ENCODE data around the gene KCNA5.

The KCNA5 gene

GRCh38 chr12:5071496-5071895 is 27.8 kb downstream of the KCNA5 start:
- 36% methylated on average over 4 of the region's 4 CpGs for WGBS
- Histone ChIP-seq H2AFZ (ENCODE audit: low read depth, low read length) (no peak overlapping the region), H3K4me3 (ENCODE audit: insufficient read depth in 1 of 2, low read depth in 1 of 2, low read length in 2 of 2) (no peak overlapping the region), H2BK12ac (ENCODE audit: low read length in 2 of 2) (no peak overlapping the region), H4K91ac (ENCODE audit: low read length) (no peak overlapping the region), H3K23ac (ENCODE audit: low read length in 2 of 2) (no peak overlapping the region), H2AK5ac (ENCODE audit: low read length, severe bottlenecking) (no peak overlapping the region), H2BK120ac (ENCODE audit: low read depth, low read length) (no peak overlapping the region), H3K27me3 (ENCODE audit: control insufficient read depth in 1 of 2, insufficient read depth in 1 of 2, low read length in 2 of 2) (peaks cover 19 to 56% of the 10 kb centered on the region in 2 experiments), H3K4me1 (ENCODE audit: control insufficient read depth, insufficient read depth, low read depth, low read length) (no peaks in the 10 kb centered on the region), H2BK15ac (ENCODE audit: low read depth, poor library complexity, severe bottlenecking) (no peak overlapping the region), H3K14ac (ENCODE audit: low read length in 2 of 2) (no peak overlapping the region), H3K9ac (ENCODE audit: low read length) (no peak overlapping the region), H4K8ac (ENCODE audit: low read length) (no peak overlapping the region), H3K4me2 (ENCODE audit: low read length, poor library complexity, severe bottlenecking) (no peak overlapping the region), H2BK5ac (ENCODE audit: low read depth, low read length, poor library complexity, severe bottlenecking) (no peak overlapping the region), H3K27ac (ENCODE audit: low read length, poor library complexity, severe bottlenecking) (no peak overlapping the region), H3K18ac (ENCODE audit: low read depth in 1 of 2, low read length in 2 of 2) (no peak overlapping the region), H3K79me1 (replicated peaks; ENCODE audit: low read length, poor library complexity, severe bottlenecking) (no peaks in the 10 kb centered on the region), H3K4ac (ENCODE audit: low read depth in 1 of 2, low read length in 2 of 2) (no peak overlapping the region), H3K36me3 (ENCODE audit: control insufficient read depth in 1 of 2, insufficient read depth in 2 of 2, low read depth in 1 of 2, low read length in 2 of 2) (no peaks in the 10 kb centered on the region), H3K9me3 (ENCODE audit: control insufficient read depth, low read length) (no peaks in the 10 kb centered on the region)
- no peak for DNase-seq

- Histone ChIP-seq H3K9ac (ENCODE audit: low read length) (no peak overlapping the region), H4K91ac (ENCODE audit: low read length) (no peak overlapping the region), H3K4me2 (ENCODE audit: low read length, poor library complexity, severe bottlenecking) (no peak overlapping the region), H3K36me3 (ENCODE audit: control insufficient read depth in 1 of 2, insufficient read depth in 2 of 2, low read depth in 1 of 2, low read length in 2 of 2) (no peaks in the 10 kb centered on the region), H3K79me1 (replicated peaks; ENCODE audit: low read length, poor library complexity, severe bottlenecking) (no peaks in the 10 kb centered on the region), H2BK15ac (ENCODE audit: low read depth, poor library complexity, severe bottlenecking) (no peak overlapping the region), H3K23ac (ENCODE audit: low read length in 2 of 2) (no peak overlapping the region), H4K8ac (ENCODE audit: low read length) (no peak overlapping the region), H3K4me1 (ENCODE audit: control insufficient read depth, insufficient read depth, low read depth, low read length) (no peaks in the 10 kb centered on the region), H3K4ac (ENCODE audit: low read depth in 1 of 2, low read length in 2 of 2) (no peak overlapping the region), H3K18ac (ENCODE audit: low read depth in 1 of 2, low read length in 2 of 2) (no peak overlapping the region), H3K4me3 (ENCODE audit: insufficient read depth in 1 of 2, low read depth in 1 of 2, low read length in 2 of 2) (no peak overlapping the region), H2BK12ac (ENCODE audit: low read length in 2 of 2) (no peak overlapping the region), H2BK5ac (ENCODE audit: low read depth, low read length, poor library complexity, severe bottlenecking) (no peak overlapping the region), H3K9me3 (ENCODE audit: control insufficient read depth, low read length) (no peaks in the 10 kb centered on the region), H2AFZ (ENCODE audit: low read depth, low read length) (no peak overlapping the region), H3K27me3 (ENCODE audit: control insufficient read depth in 1 of 2, insufficient read depth in 1 of 2, low read length in 2 of 2) (peaks cover 24 to 63% of the 10 kb centered on the region in 2 experiments), H2BK120ac (ENCODE audit: low read depth, low read length) (no peak overlapping the region), H3K14ac (ENCODE audit: low read length in 2 of 2) (no peak overlapping the region), H3K27ac (ENCODE audit: low read length, poor library complexity, severe bottlenecking) (no peak overlapping the region), H2AK5ac (ENCODE audit: low read length, severe bottlenecking) (no peak overlapping the region)
- no peak for DNase-seq
- 72% methylated on average over 5 of the region's 5 CpGs for WGBS
These were observed 28.6 kb downstream of the KCNA5 start for GRCh38 chr12:5072311-5072710.

GRCh38 chr12:5073054-5073453 is 29.4 kb downstream of the KCNA5 start:
- Histone ChIP-seq H3K4me1 (ENCODE audit: control insufficient read depth, insufficient read depth, low read depth, low read length) (no peaks in the 10 kb centered on the region), H2AFZ (ENCODE audit: low read depth, low read length) (no peak overlapping the region), H3K36me3 (ENCODE audit: control insufficient read depth in 1 of 2, insufficient read depth in 2 of 2, low read depth in 1 of 2, low read length in 2 of 2) (no peaks in the 10 kb centered on the region), H3K9me3 (ENCODE audit: control insufficient read depth, low read length) (no peaks in the 10 kb centered on the region), H3K4ac (ENCODE audit: low read depth in 1 of 2, low read length in 2 of 2) (no peak overlapping the region), H3K18ac (ENCODE audit: low read depth in 1 of 2, low read length in 2 of 2) (no peak overlapping the region), H2BK5ac (ENCODE audit: low read depth, low read length, poor library complexity, severe bottlenecking) (no peak overlapping the region), H3K79me1 (replicated peaks; ENCODE audit: low read length, poor library complexity, severe bottlenecking) (no peaks in the 10 kb centered on the region), H3K14ac (ENCODE audit: low read length in 2 of 2) (no peak overlapping the region), H3K4me3 (ENCODE audit: insufficient read depth in 1 of 2, low read depth in 1 of 2, low read length in 2 of 2) (no peak overlapping the region), H4K91ac (ENCODE audit: low read length) (no peak overlapping the region), H2BK15ac (ENCODE audit: low read depth, poor library complexity, severe bottlenecking) (no peak overlapping the region), H2BK120ac (ENCODE audit: low read depth, low read length) (no peak overlapping the region), H3K27ac (ENCODE audit: low read length, poor library complexity, severe bottlenecking) (no peak overlapping the region), H4K8ac (ENCODE audit: low read length) (no peak overlapping the region), H2AK5ac (ENCODE audit: low read length, severe bottlenecking) (no peak overlapping the region), H2BK12ac (ENCODE audit: low read length in 2 of 2) (no peak overlapping the region), H3K23ac (ENCODE audit: low read length in 2 of 2) (no peak overlapping the region), H3K27me3 (ENCODE audit: control insufficient read depth in 1 of 2, insufficient read depth in 1 of 2, low read length in 2 of 2) (peaks cover 32 to 71% of the 10 kb centered on the region in 2 experiments), H3K4me2 (ENCODE audit: low read length, poor library complexity, severe bottlenecking) (no peak overlapping the region), H3K9ac (ENCODE audit: low read length) (no peak overlapping the region)
- 60% methylated on average over 4 of the region's 5 CpGs for WGBS
- DNase-seq: no peak

- no peak overlapping the region for H3K18ac ChIP-seq (ENCODE audit: low read depth in 1 of 2, low read length in 2 of 2)
- H2BK5ac ChIP-seq (ENCODE audit: low read depth, low read length, poor library complexity, severe bottlenecking): no peak overlapping the region
- 50% methylated on average over 1 of the region's 1 CpG for WGBS
- peaks cover 40 to 78% of the 10 kb centered on the region in 2 experiments for H3K27me3 ChIP-seq (ENCODE audit: control insufficient read depth in 1 of 2, insufficient read depth in 1 of 2, low read length in 2 of 2)
- no peaks in the 10 kb centered on the region for H3K4me1 ChIP-seq (ENCODE audit: control insufficient read depth, insufficient read depth, low read depth, low read length)
- no peaks in the 10 kb centered on the region for H3K36me3 ChIP-seq (ENCODE audit: control insufficient read depth in 1 of 2, insufficient read depth in 2 of 2, low read depth in 1 of 2, low read length in 2 of 2)
- no peak overlapping the region for H4K91ac ChIP-seq (ENCODE audit: low read length)
- no peak overlapping the region for H3K4ac ChIP-seq (ENCODE audit: low read depth in 1 of 2, low read length in 2 of 2)
- no peak for DNase-seq
- H3K23ac ChIP-seq (ENCODE audit: low read length in 2 of 2): no peak overlapping the region
- no peak overlapping the region for H3K9ac ChIP-seq (ENCODE audit: low read length)
- H3K4me3 ChIP-seq (ENCODE audit: insufficient read depth in 1 of 2, low read depth in 1 of 2, low read length in 2 of 2): no peak overlapping the region
- H2BK12ac ChIP-seq (ENCODE audit: low read length in 2 of 2): no peak overlapping the region
- H3K27ac ChIP-seq (ENCODE audit: low read length, poor library complexity, severe bottlenecking): no peak overlapping the region
- no peak overlapping the region for H3K14ac ChIP-seq (ENCODE audit: low read length in 2 of 2)
- H2AFZ ChIP-seq (ENCODE audit: low read depth, low read length): no peak overlapping the region
- no peak overlapping the region for H3K4me2 ChIP-seq (ENCODE audit: low read length, poor library complexity, severe bottlenecking)
- no peak overlapping the region for H2AK5ac ChIP-seq (ENCODE audit: low read length, severe bottlenecking)
- H2BK120ac ChIP-seq (ENCODE audit: low read depth, low read length): no peak overlapping the region
- no peak overlapping the region for H4K8ac ChIP-seq (ENCODE audit: low read length)
- no peak overlapping the region for H2BK15ac ChIP-seq (ENCODE audit: low read depth, poor library complexity, severe bottlenecking)
- no peaks in the 10 kb centered on the region for H3K9me3 ChIP-seq (ENCODE audit: control insufficient read depth, low read length)
- H3K79me1 ChIP-seq (replicated peaks; ENCODE audit: low read length, poor library complexity, severe bottlenecking): no peaks in the 10 kb centered on the region
These were observed 30.2 kb downstream of the KCNA5 start for GRCh38 chr12:5073853-5074252.
